Fibroblast of lung (primary cell): ENCODE measurements around the gene FGF18. TPM values are rescaled to one million over a fixed set of nuclear protein-coding genes. Genes with fewer than 3 reads are reported as not detected.

Experiments used
- DNase-seq, 2 donors: peaks; one replicate each; pipeline versions ENCODE4 v3.0.0 to v3.0.0-alpha.2; 2010; ENCODE audit warnings: low read depth in 2 of 2
- H2AFZ ChIP-seq: 2 replicates; pipeline ENCODE4 v1.5.1; 2012; ENCODE audit warnings: low read length, control low read depth, inconsistent platforms
- H3K27ac ChIP-seq: 2 replicates; pipeline ENCODE4 v1.5.1; 2011; ENCODE audit warnings: low read length, control low read depth; ENCODE audit not compliant: insufficient read depth
- H3K27me3 ChIP-seq: 2 replicates; pipeline ENCODE4 v1.5.1; 2011; ENCODE audit warnings: mild to moderate bottlenecking, low read length; ENCODE audit not compliant: control insufficient read depth, insufficient read depth
- H3K36me3 ChIP-seq: 2 replicates; pipeline ENCODE4 v1.5.1; 2011; ENCODE audit warnings: low read length; ENCODE audit not compliant: control insufficient read depth, insufficient read depth
- H3K4me1 ChIP-seq: 2 replicates; pipeline ENCODE4 v1.5.1; 2011; ENCODE audit warnings: low read length; ENCODE audit not compliant: control insufficient read depth, insufficient read depth; ENCODE audit errors: extremely low read depth
- H3K4me2 ChIP-seq: 2 replicates; pipeline ENCODE4 v1.5.1; 2011; ENCODE audit warnings: low read length, control low read depth; ENCODE audit not compliant: insufficient read depth; ENCODE audit errors: extremely low read depth
- H3K4me3 ChIP-seq, 4 experiments: fragments of 200-600 bp in 1 of 4; sonication (generic) in 1 of 4; replicated peaks in 1 of 4; 2 replicates each; pipeline ENCODE4 v1.5.1; 2011 to 2016; ENCODE audit warnings: low read length in 4 of 4, low read depth in 3 of 4, mild to moderate bottlenecking in 3 of 4, control low read depth in 2 of 4, inconsistent platforms in 1 of 4, mixed read lengths in 1 of 4; ENCODE audit not compliant: insufficient read depth in 1 of 4; ENCODE audit errors: control extremely low read depth in 1 of 4
- H3K79me2 ChIP-seq: 2 replicates; pipeline ENCODE4 v1.5.1; 2012; ENCODE audit warnings: mild to moderate bottlenecking, low read length, inconsistent platforms; ENCODE audit not compliant: control insufficient read depth, insufficient read depth
- H3K9ac ChIP-seq: 2 replicates; pipeline ENCODE4 v1.5.1; 2011; ENCODE audit warnings: mild to moderate bottlenecking, low read length, control low read depth; ENCODE audit not compliant: insufficient read depth
- H3K9me3 ChIP-seq: 2 replicates; pipeline ENCODE4 v1.5.1; 2012; ENCODE audit warnings: low read depth, low read length; ENCODE audit not compliant: control insufficient read depth, insufficient read depth
- H4K20me1 ChIP-seq: 2 replicates; pipeline ENCODE4 v1.5.1; 2011; ENCODE audit warnings: low read length; ENCODE audit not compliant: control insufficient read depth, insufficient read depth; ENCODE audit errors: extremely low read depth
- EZH2 ChIP-seq: IDR thresholded peaks from 2 replicates; pipeline ENCODE4 v1.5.1; 2012; ENCODE audit warnings: low read length, control low read depth, mild to moderate bottlenecking; ENCODE audit errors: missing control alignments
- polyA plus RNA-seq, 2 donors: library from polyadenylated mRNA; depleted of rRNA in 1 of 2; stranded (reverse) in 1 of 2; unstranded in 1 of 2; fragments of >200 nt; gene quantifications; 2 replicates each; pipeline ENCODE4 v1.2.1, GENCODE V29; 2011 to 2012; ENCODE audit warnings: missing spikeins in 1 of 2
- total RNA-seq: library from RNA; depleted of rRNA; stranded (reverse); fragments of >200 nt; gene quantifications from 2 replicates; pipeline ENCODE4 v1.2.1, GENCODE V29; 2014
- TF ChIP-seq, protein P1 (sequence below), 2 donors: IDR thresholded peaks in 1 of 2; conservative IDR thresholded peaks in 1 of 2; 1 replicate in 1 of 2; 2 replicates in 1 of 2; pipeline ENCODE4 v1.5.1; 2011 to 2012; ENCODE audit warnings: low read length in 2 of 2, control low read depth in 1 of 2, inconsistent platforms in 1 of 2, low read depth in 1 of 2, mild to moderate bottlenecking in 1 of 2

The FGF18 gene
- total and polyA plus RNA-seq, 2 donors (not counting 1 experiment from before 2014, with no cell fraction given) = 0.33 to 19.3 TPM

DNA sequence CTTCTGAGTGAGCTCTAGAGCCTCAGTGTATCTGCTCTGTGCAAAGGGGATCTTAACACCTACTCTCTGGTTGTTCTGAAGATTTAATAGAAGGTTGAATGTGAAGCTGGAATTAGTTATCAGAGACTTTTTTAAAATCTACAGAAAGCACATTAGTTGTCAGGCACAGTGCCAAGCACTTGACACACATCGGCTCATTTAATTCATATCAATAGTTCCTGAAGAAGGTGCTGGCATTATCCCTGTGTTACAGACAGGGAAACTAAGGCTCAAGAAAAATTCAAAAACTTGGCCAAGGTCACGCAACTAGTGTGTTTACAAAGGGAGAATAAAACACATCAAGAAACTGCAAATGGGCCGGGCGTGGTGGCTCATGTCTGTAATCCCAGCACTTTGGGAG is 80.2 kb downstream of the FGF18 start:
- Histone ChIP-seq H3K9ac (no peak overlapping the region), H4K20me1 (no peaks in the 10 kb centered on the region), H3K27me3 (peaks cover 1% of the 10 kb centered on the region), H3K9me3 (no peaks in the 10 kb centered on the region), H3K4me3 (no peak overlapping the region), H2AFZ (no peak overlapping the region), H3K79me2 (no peaks in the 10 kb centered on the region), H3K4me1 (peaks cover 7% of the 10 kb centered on the region), H3K36me3 (no peaks in the 10 kb centered on the region), H3K4me2 (no peak overlapping the region), H3K27ac (no peak overlapping the region)
- TF ChIP-seq, protein P1, sequence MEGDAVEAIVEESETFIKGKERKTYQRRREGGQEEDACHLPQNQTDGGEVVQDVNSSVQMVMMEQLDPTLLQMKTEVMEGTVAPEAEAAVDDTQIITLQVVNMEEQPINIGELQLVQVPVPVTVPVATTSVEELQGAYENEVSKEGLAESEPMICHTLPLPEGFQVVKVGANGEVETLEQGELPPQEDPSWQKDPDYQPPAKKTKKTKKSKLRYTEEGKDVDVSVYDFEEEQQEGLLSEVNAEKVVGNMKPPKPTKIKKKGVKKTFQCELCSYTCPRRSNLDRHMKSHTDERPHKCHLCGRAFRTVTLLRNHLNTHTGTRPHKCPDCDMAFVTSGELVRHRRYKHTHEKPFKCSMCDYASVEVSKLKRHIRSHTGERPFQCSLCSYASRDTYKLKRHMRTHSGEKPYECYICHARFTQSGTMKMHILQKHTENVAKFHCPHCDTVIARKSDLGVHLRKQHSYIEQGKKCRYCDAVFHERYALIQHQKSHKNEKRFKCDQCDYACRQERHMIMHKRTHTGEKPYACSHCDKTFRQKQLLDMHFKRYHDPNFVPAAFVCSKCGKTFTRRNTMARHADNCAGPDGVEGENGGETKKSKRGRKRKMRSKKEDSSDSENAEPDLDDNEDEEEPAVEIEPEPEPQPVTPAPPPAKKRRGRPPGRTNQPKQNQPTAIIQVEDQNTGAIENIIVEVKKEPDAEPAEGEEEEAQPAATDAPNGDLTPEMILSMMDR (conservative IDR thresholded peaks at IDR 0.05 in 1 of 2, IDR thresholded peaks at IDR 0.05 in 1 of 2; ENCODE audit: low read depth in 1 of 2, low read length in 2 of 2) = no peak
- no peak for TF ChIP-seq EZH2
- no peak for DNase-seq

DNA sequence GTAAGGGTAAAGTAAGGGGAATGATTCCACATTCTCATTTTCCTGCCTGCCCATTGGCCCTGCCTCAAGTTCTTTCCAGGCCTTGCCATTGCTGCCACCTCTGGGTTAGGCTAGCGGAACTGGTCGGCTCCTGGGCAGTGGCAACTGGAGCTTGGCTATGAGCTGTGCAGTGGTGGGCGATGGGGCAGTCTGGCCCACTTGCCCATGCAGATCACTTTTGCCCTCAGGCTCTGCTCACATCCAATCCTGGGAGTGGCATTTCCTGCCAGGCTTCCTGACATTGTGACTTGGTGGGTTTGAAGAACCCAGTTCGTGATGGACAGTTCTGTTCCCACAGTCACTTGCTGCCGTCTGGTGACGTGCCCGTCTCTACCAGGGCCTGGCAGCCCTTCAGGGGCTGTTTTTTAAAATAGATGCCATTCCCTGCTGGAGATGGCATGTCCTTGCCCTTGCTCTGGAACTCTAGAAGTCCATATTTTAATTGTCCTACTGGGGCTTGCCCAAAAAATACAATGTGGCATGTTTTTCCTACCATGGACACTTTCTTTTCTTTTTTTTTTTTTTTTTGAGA is 86.1 kb downstream of the FGF18 start:
- no peak for TF ChIP-seq EZH2
- TF ChIP-seq, protein P1 (conservative IDR thresholded peaks at IDR 0.05 in 1 of 2, IDR thresholded peaks at IDR 0.05 in 1 of 2; ENCODE audit: low read depth in 1 of 2, low read length in 2 of 2) = no peak
- no peaks in the 10 kb centered on the region for H3K4me1 ChIP-seq
- DNase-seq = no peak
- H3K4me3 ChIP-seq = no peak overlapping the region
- peaks cover 10% of the 10 kb centered on the region for H3K27me3 ChIP-seq
- no peak overlapping the region for H3K4me2 ChIP-seq
- no peaks in the 10 kb centered on the region for H3K36me3 ChIP-seq
- H3K27ac ChIP-seq = no peak overlapping the region
- no peaks in the 10 kb centered on the region for H3K9me3 ChIP-seq
- H4K20me1 ChIP-seq = no peaks in the 10 kb centered on the region
- H3K79me2 ChIP-seq = no peaks in the 10 kb centered on the region
- no peak overlapping the region for H3K9ac ChIP-seq
- H2AFZ ChIP-seq = no peak overlapping the region

GRCh38 chr5:171506951-171507350 is 87.5 kb downstream of the FGF18 start:
- Histone ChIP-seq H3K27ac (no peak overlapping the region), H3K4me3 (no peak overlapping the region), H2AFZ (no peak overlapping the region), H3K4me1 (no peaks in the 10 kb centered on the region), H3K9me3 (no peaks in the 10 kb centered on the region), H4K20me1 (no peaks in the 10 kb centered on the region), H3K4me2 (no peak overlapping the region), H3K9ac (no peak overlapping the region), H3K27me3 (peaks cover 10% of the 10 kb centered on the region), H3K36me3 (no peaks in the 10 kb centered on the region), H3K79me2 (no peaks in the 10 kb centered on the region)
- no peak for DNase-seq
- TF ChIP-seq, protein P1 (conservative IDR thresholded peaks at IDR 0.05 in 1 of 2, IDR thresholded peaks at IDR 0.05 in 1 of 2; ENCODE audit: low read depth in 1 of 2, low read length in 2 of 2) = no peak
- no peak for TF ChIP-seq EZH2

Other genes starting within 250 kb of the FGF18 start
- gene TLX3, start 110.4 kb upstream of the FGF18 start, total RNA-seq = not detected in 2 replicates
- not detected in 2 replicates for gene TLX3, start 110.4 kb upstream of the FGF18 start, polyA plus RNA-seq
- 1,067 and 1,412 TPM in 2 replicates for gene NPM1, start 31.8 kb upstream of the FGF18 start, total RNA-seq
- gene NPM1, start 31.8 kb upstream of the FGF18 start, polyA plus RNA-seq = 4,158 and 5,062 TPM in 2 replicates